Inferior parietal cortex (tissue), 1 donor: ENCODE results near the gene PPM1M.

Experiments
- DNase-seq: peaks from one replicate; pipeline ENCODE4 v3.0.0-alpha.2; 2016; ENCODE audit errors: extremely low spot score

PPM1M gene

GRCh38 chr3:52216585-52217408, 28.8 kb upstream of the PPM1M start:
- DNase-seq, result no peak

- DNase-seq, result no peak
Observed at GRCh38 chr3:52217409-52217805, 28.2 kb upstream of the PPM1M start.

- DNase-seq, result no peak
Observed at GRCh38 chr3:52218026-52218425, 27.5 kb upstream of the PPM1M start.

DNA sequence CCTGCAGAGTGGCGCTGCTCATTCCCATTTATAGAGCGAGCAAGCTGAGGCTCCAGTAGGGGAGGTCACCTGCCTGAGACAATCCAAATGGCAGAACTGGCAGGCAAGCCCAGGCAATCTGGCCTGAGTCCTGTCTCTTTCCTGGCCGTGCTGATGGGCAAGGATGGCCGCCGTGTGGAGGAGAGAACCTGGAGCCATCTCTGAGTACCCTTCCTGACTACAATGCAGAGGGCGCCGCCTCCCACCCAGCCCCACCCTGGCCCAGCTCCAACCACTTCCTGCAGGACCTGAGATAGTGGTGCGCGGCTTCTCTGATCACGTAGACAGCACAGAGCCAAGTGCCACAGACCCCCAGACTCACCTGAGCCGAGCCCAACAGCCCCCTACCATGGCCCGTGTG, 27.1 kb upstream of the PPM1M start:
- DNase-seq, result no peak

- no peak for DNase-seq
Observed at GRCh38 chr3:52218937-52219650, 26.5 kb upstream of the PPM1M start.

DNA sequence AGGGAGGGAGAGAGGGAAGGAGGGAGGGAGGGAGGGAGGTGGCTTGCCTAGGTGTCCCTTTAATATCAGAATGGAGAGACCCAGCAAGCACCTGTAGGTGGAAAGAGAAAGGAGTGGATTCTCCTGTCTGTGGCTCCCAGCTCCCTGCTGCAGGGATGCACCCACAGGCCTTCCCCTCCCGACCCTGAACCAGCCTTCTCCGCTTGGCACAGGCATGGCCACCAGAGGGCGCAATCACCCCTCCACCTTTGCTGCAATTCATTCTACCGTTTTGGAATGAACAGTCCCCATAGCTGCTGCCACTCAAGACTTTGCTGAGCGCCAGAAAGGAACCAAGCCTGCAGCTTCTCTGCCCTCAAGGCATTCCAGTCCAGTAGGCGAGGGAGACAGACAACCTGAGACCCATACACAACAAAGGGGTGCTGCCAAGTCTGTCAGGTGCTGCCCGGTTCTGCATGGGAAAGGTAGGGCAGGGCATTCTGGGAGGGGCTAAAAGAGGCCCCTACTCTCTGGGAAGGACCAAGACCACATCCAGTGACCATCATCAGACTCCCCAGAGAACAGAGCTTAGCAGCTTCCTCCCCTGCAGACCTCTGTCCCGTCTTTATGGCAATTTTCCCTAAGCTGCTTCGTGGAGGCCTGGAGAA, 25.1 kb upstream of the PPM1M start:
- peak; percentile 82 for DNase-seq

DNA sequence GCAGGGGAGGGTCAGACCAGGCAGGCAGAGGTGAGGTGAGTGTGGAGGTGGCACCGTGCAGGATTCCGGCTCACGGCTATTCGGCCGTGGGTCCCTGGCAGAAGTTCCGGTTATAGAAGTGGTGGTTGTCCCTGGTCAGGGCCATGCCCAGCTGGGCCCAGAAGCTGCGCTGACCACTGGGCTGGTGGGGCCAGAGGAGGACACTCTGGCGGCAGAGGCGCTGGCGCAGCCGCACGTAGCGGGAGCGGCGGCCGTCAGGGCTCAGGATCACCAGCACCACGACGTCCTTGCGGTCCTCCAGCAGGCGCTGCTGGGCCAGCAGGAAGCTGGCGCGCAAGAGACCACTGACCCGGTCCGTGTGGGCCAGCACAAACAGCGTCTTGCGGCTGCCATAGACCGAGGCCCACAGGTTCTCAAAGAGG, 24.4 kb upstream of the PPM1M start:
- no peak for DNase-seq

DNA sequence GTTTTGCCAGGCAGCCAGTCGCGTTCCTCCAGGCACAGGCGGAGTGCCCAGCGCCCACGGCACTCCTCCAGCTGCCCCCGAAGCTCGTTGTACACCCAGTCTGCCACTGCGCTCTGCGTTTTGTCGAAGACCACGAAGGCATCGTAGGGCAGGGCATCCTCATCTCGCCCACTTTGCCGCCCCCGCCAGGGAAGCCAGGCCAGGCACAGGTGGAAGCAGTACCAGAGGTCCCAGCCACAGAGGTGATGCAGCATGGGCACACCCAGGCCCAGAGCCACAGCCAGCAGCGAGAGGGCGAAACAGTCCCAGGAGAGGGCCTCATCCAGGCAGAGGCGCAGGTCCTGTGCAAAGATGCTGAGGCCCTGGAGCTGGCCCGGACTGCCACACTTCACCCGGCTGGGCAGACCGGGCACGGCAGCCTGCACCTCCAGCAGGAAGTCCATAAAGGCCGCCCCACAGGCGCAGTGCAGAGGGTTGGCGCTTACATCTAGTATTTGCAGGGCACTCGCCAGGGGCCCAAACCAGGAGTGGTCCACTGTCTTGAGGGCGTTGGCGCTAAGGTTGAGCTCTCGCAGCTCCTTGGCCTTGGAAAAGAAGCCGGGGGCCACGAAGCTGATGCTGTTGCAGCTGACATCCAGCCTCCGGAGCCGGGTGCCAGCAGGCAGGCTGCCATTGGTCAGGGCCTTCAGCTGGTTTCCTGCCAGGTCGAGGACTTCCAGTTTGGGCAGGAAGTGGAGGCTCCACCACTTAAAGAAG, 23.8 kb upstream of the PPM1M start:
- DNase-seq, result no peak

DNA sequence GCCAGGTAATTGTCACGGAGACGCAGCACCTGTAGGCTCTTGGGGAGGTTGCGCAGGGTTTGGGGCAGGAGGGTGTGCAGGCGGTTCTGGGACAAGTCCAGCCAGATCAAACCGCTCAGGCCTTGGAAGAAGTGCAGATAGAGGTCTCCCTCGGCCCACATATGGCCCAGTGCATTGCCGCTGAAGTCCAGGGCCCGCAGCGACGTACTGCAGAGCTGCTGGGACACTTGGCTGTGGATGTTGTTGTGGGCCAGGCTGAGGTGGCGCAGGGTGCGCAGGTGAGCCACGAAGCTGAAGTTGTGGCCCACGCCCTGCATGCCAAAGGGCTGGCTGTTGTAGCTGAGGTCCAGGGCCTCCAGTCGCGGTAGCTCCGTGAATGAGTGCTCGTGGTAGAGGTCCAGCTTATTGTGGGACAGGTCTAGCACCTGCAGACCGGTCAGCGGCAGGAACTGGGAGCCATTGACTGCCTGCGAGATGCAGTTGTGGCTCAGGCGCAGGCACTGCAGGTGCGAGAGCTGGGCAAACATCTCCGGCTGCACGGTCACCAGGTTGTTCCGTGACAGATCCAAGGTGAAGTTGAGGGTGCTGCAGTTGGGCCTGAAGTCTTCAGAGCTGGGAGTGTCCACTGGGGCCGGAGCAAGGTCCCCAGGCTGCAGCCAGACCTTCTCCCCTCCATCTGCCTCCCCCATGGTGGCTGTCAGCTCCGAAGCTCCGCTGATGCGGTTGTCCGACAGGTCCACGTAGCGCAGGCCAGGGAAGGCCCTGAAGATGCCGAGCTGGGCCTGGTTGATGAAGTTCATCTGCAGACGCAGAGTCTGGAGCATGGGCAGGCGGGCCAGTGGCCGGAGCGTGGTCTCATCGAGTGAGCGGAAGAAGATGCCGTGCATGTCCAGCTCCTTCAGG, 23.0 kb upstream of the PPM1M start:
- DNase-seq, result no peak

DNA sequence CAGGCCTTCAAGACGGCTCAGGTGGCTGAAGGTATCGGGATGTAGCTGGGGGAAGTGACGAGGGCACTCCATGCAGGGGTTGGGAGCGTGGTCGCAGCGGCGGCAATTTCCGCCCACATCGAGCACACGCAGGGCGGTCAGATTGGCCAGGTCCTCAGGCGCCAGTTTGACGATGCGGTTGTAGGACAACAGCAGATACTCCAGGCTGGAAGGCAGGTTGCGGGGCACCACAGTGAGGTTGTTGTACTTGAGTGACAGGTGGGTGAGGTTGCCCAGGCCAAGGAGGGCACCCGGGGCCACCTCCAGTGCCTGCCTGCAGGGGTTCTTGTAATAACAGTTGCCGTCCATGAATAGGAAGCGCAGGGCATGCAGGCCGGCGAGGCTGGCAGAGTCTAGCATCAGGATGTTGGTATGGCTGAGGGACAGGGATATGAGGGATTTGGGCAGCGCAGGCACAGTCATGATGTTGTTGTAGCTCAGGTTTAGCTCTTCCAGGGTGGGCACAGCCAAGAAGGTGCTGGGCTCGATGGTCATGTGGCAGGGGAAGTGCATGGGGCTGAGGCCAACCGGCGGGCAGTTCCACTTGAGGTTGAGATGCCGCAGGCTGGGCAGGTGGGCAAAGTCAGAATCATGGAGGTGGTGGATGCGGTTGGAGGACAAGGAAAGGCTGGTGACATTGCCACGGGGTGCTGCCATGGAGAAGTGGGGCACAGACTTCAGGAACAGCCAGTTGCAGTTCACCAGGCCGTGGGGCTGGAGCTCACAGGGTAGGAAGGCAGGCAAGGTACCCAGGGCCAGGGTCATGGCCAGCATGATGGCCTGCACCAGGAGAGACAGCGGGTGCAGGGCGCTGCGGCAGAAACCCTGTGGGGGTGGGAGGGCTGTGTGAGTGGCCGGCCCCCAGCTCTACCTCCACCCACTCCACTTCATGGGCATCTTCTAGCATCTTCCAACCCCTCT, 21.8 kb upstream of the PPM1M start:
- no peak for DNase-seq

- DNase-seq, result no peak
Observed at GRCh38 chr3:52225452-52226228, 19.9 kb upstream of the PPM1M start, which contains the start of gene TLR9. Gene TLR9, minus strand, starts transcription at chr3:52225645. Its CDS starts 116 bp downstream, at chr3:52225529.

GRCh38 chr3:52226229-52226817, 19.2 kb upstream of the PPM1M start:
- no peak for DNase-seq

- no peak for DNase-seq
Observed at GRCh38 chr3:52227117-52227516, 18.4 kb upstream of the PPM1M start.

- no peak for DNase-seq
Observed at GRCh38 chr3:52227766-52228165, 17.8 kb upstream of the PPM1M start.

GRCh38 chr3:52228266-52228665, 17.3 kb upstream of the PPM1M start:
- no peak for DNase-seq

DNA sequence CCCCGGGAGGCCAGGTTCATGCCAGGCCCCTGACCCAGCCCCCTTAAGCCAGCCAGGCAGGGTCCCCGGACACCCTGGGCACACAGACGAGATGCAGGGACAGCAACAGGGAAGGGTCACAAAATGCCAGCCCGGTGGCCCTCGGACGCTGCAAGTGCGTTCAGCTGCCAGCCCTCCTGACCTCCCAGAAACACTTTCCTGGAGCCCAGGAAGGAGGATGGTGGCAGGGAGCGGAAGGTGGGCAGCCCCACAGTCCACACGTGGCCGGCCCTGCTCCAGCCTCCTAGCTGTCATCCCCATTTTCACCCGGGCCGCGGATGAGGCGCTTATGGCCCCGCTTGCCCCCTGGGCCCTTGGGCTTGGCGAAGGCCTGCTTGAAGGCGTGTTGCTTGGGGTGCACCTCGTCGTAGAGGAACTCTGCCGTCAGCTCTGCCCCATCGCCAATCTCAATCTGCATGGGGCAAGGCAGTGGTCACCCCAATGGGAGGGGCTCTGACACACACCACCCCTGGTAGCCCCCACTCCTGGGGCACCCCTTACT, 16.7 kb upstream of the PPM1M start:
- no peak for DNase-seq

DNA sequence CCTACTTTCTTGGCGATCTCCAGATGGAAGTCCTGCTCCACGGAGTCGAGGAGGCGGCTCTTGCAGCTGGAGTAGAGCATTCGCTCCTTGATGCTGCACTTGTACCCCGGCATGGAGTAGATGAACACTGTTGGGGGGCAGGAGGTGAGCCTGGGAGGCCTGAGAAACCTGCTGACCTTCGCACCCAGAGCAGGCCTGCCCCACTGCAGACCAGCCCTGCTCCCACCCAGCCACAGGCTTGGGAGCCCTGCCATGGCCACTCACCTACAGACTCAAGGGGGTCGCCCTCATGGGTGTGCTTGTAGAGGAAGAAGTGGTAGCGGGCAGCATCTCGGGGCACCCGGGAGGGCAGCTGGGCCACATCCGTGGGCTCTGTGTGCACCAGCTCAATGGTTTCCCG, 15.9 kb upstream of the PPM1M start:
- DNase-seq, result no peak

DNA sequence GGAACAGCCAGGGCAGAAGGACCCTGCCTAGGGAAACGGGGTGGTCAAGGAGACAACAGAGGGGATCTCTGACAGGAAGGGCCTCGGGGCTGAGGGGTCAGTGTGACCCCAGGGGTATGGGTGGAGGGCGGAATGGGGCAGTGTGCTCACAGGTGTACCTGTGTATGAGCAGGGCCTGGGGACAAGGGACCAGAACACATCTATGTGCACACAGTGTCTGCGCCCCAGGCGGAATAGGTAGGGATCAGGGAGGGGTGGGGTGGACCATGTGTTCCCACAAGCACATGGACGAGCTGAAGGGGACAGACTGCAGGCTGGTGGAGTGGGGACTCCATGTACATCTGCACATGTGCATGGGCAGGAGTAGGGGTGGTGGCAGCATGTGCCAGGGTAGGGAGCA, 15.1 kb upstream of the PPM1M start:
- DNase-seq, result no peak
